Immature natural killer cell (primary cell): ENCODE measurements around the gene PPP2R3B. TPM values are rescaled to one million over a fixed set of nuclear protein-coding genes. Genes with fewer than 3 reads are reported as not detected.

Source experiments
- DNase-seq, 3 donors: peaks; one replicate each; pipeline ENCODE4 v3.0.0; 2022; ENCODE audit warnings: mixed read lengths in 1 of 3
- H3K27ac Mint-ChIP-seq, 6 donors: one replicate each; pipeline ENCODE4 v1.8.0; 2020; ENCODE audit warnings: mixed read lengths in 6 of 6, mild to moderate bottlenecking in 5 of 6, inconsistent platforms in 4 of 6, moderate library complexity in 3 of 6
- H3K27me3 Mint-ChIP-seq, 3 donors: one replicate each; pipeline ENCODE4 v1.8.0; 2020 to 2021; ENCODE audit warnings: low read depth in 3 of 3, mild to moderate bottlenecking in 3 of 3, mixed read lengths in 3 of 3, moderate library complexity in 3 of 3, inconsistent platforms in 1 of 3
- H3K36me3 Mint-ChIP-seq, 3 donors: one replicate each; pipeline ENCODE4 v1.8.0; 2020; ENCODE audit warnings: mixed read lengths in 3 of 3, inconsistent platforms in 2 of 3, mild to moderate bottlenecking in 2 of 3
- H3K4me1 Mint-ChIP-seq, 2 donors: one replicate each; pipeline ENCODE4 v1.8.0; 2020; ENCODE audit warnings: inconsistent platforms in 2 of 2, mild to moderate bottlenecking in 2 of 2, mixed read lengths in 2 of 2, moderate library complexity in 1 of 2
- H3K4me3 Mint-ChIP-seq, 5 donors: one replicate each; pipeline ENCODE4 v1.8.0; 2020; ENCODE audit warnings: mild to moderate bottlenecking in 5 of 5, mixed read lengths in 5 of 5, inconsistent platforms in 3 of 5, moderate library complexity in 3 of 5
- H3K9me3 Mint-ChIP-seq, 6 donors: one replicate each; pipeline ENCODE4 v1.8.0; 2020; ENCODE audit warnings: mild to moderate bottlenecking in 6 of 6, mixed read lengths in 6 of 6, inconsistent platforms in 4 of 6, moderate library complexity in 3 of 6
- polyA plus RNA-seq, 3 donors: library from polyadenylated mRNA; unstranded; fragments of 300-500 nt; fragmentation: Illumina TruSeq; gene quantifications; one replicate each; pipeline ENCODE4 v1.2.3, GENCODE V29; 2021

Gene PPP2R3B
- polyA plus RNA-seq, 3 donors from 2014 or later: 2.8 to 5.1 (median 4.2) TPM

GRCh38 chrX:340641-341423 lies 45.9 kb downstream of the PPP2R3B start:
- peaks cover 0 to 6% of the 10 kb centered on the region in 2 donors for H3K4me1 Mint-ChIP-seq
- peaks cover 7 to 14% (median 11%) of the 10 kb centered on the region in 3 donors for H3K36me3 Mint-ChIP-seq
- no peaks in the 10 kb centered on the region for H3K9me3 Mint-ChIP-seq
- H3K27me3 Mint-ChIP-seq: peaks cover 0 to 3% (median 0%) of the 10 kb centered on the region in 3 donors
- no peak for DNase-seq
- no peak overlapping the region for H3K4me3 Mint-ChIP-seq
- H3K27ac Mint-ChIP-seq: no peak overlapping the region

- no peak overlapping the region for H3K4me3 Mint-ChIP-seq
- no peak overlapping the region for H3K27ac Mint-ChIP-seq
- peaks cover 7 to 14% (median 11%) of the 10 kb centered on the region in 3 donors for H3K36me3 Mint-ChIP-seq
- peaks cover 0 to 3% (median 0%) of the 10 kb centered on the region in 3 donors for H3K27me3 Mint-ChIP-seq
- DNase-seq: no peak
- H3K9me3 Mint-ChIP-seq: no peaks in the 10 kb centered on the region
- peaks cover 0 to 6% of the 10 kb centered on the region in 2 donors for H3K4me1 Mint-ChIP-seq
Measured at GRCh38 chrX:340121-340520, 46.6 kb downstream of the PPP2R3B start.

- no peaks in the 10 kb centered on the region for H3K9me3 Mint-ChIP-seq
- H3K27ac Mint-ChIP-seq: no peak overlapping the region
- no peak for DNase-seq
- peaks cover 7 to 14% (median 11%) of the 10 kb centered on the region in 3 donors for H3K36me3 Mint-ChIP-seq
- peaks cover 0 to 3% (median 0%) of the 10 kb centered on the region in 3 donors for H3K27me3 Mint-ChIP-seq
- peaks cover 0 to 6% of the 10 kb centered on the region in 2 donors for H3K4me1 Mint-ChIP-seq
- H3K4me3 Mint-ChIP-seq: no peak overlapping the region
Measured at GRCh38 chrX:338836-339400, 47.8 kb downstream of the PPP2R3B start.

GRCh38 chrX:338281-338835 lies 48.3 kb downstream of the PPP2R3B start:
- DNase-seq: no peak
- H3K4me1 Mint-ChIP-seq: peaks cover 0 to 6% of the 10 kb centered on the region in 2 donors
- peaks cover 0 to 3% (median 0%) of the 10 kb centered on the region in 3 donors for H3K27me3 Mint-ChIP-seq
- no peak overlapping the region for H3K4me3 Mint-ChIP-seq
- no peak overlapping the region for H3K27ac Mint-ChIP-seq
- no peaks in the 10 kb centered on the region for H3K9me3 Mint-ChIP-seq
- H3K36me3 Mint-ChIP-seq: peaks cover 7 to 14% (median 11%) of the 10 kb centered on the region in 3 donors

- peaks cover 0 to 3% (median 0%) of the 10 kb centered on the region in 3 donors for H3K27me3 Mint-ChIP-seq
- peaks cover 0 to 6% of the 10 kb centered on the region in 2 donors for H3K4me1 Mint-ChIP-seq
- no peaks in the 10 kb centered on the region for H3K9me3 Mint-ChIP-seq
- DNase-seq: no peak
- peak overlapping the region in 1 of 6 donors; percentile 60 for H3K27ac Mint-ChIP-seq
- peak overlapping the region in 1 of 5 donors; percentile 27 for H3K4me3 Mint-ChIP-seq
- H3K36me3 Mint-ChIP-seq: peaks cover 7 to 14% (median 11%) of the 10 kb centered on the region in 3 donors
Measured at GRCh38 chrX:337331-337831, 49.3 kb downstream of the PPP2R3B start.

GRCh38 chrX:336227-336626 lies 50.5 kb downstream of the PPP2R3B start:
- no peak overlapping the region for H3K4me3 Mint-ChIP-seq
- H3K27me3 Mint-ChIP-seq: peaks cover 0 to 4% (median 0%) of the 10 kb centered on the region in 3 donors
- DNase-seq: no peak
- peaks cover 7 to 14% (median 11%) of the 10 kb centered on the region in 3 donors for H3K36me3 Mint-ChIP-seq
- H3K27ac Mint-ChIP-seq: no peak overlapping the region
- H3K4me1 Mint-ChIP-seq: peaks cover 1 to 6% of the 10 kb centered on the region in 2 donors
- H3K9me3 Mint-ChIP-seq: no peaks in the 10 kb centered on the region

- H3K27ac Mint-ChIP-seq: no peak overlapping the region
- peaks cover 1 to 6% of the 10 kb centered on the region in 2 donors for H3K4me1 Mint-ChIP-seq
- no peak for DNase-seq
- no peaks in the 10 kb centered on the region for H3K9me3 Mint-ChIP-seq
- H3K27me3 Mint-ChIP-seq: peaks cover 0 to 4% (median 0%) of the 10 kb centered on the region in 3 donors
- H3K4me3 Mint-ChIP-seq: no peak overlapping the region
- H3K36me3 Mint-ChIP-seq: peaks cover 7 to 14% (median 11%) of the 10 kb centered on the region in 3 donors
Measured at GRCh38 chrX:335758-336155, 51.0 kb downstream of the PPP2R3B start.

GRCh38 chrX:334971-335757 lies 51.5 kb downstream of the PPP2R3B start:
- peaks cover 0 to 4% (median 0%) of the 10 kb centered on the region in 3 donors for H3K27me3 Mint-ChIP-seq
- no peak overlapping the region for H3K4me3 Mint-ChIP-seq
- no peak for DNase-seq
- no peaks in the 10 kb centered on the region for H3K9me3 Mint-ChIP-seq
- H3K36me3 Mint-ChIP-seq: peaks cover 7 to 14% (median 11%) of the 10 kb centered on the region in 3 donors
- no peak overlapping the region for H3K27ac Mint-ChIP-seq
- peaks cover 1 to 6% of the 10 kb centered on the region in 2 donors for H3K4me1 Mint-ChIP-seq

GRCh38 chrX:334331-334891 lies 52.3 kb downstream of the PPP2R3B start:
- peaks cover 1 to 6% of the 10 kb centered on the region in 2 donors for H3K4me1 Mint-ChIP-seq
- peaks cover 0 to 5% (median 0%) of the 10 kb centered on the region in 3 donors for H3K27me3 Mint-ChIP-seq
- H3K27ac Mint-ChIP-seq: no peak overlapping the region
- H3K4me3 Mint-ChIP-seq: no peak overlapping the region
- H3K9me3 Mint-ChIP-seq: no peaks in the 10 kb centered on the region
- DNase-seq: no peak
- peaks cover 7 to 14% (median 11%) of the 10 kb centered on the region in 3 donors for H3K36me3 Mint-ChIP-seq

GRCh38 chrX:333611-334311 lies 52.9 kb downstream of the PPP2R3B start:
- Mint-ChIP-seq H3K4me3 (no peak overlapping the region), H3K36me3 (peaks cover 7 to 14% (median 11%) of the 10 kb centered on the region in 3 donors), H3K27me3 (peaks cover 0 to 6% (median 0%) of the 10 kb centered on the region in 3 donors), H3K27ac (no peak overlapping the region), H3K4me1 (peaks cover 1 to 6% of the 10 kb centered on the region in 2 donors), H3K9me3 (no peaks in the 10 kb centered on the region)
- no peak for DNase-seq

GRCh38 chrX:332916-333610 lies 53.6 kb downstream of the PPP2R3B start:
- H3K27me3 Mint-ChIP-seq: peaks cover 0 to 6% (median 0%) of the 10 kb centered on the region in 3 donors
- peaks cover 1 to 6% of the 10 kb centered on the region in 2 donors for H3K4me1 Mint-ChIP-seq
- no peak overlapping the region for H3K4me3 Mint-ChIP-seq
- H3K27ac Mint-ChIP-seq: no peak overlapping the region
- peaks cover 7 to 13% (median 11%) of the 10 kb centered on the region in 3 donors for H3K36me3 Mint-ChIP-seq
- no peak for DNase-seq
- no peaks in the 10 kb centered on the region for H3K9me3 Mint-ChIP-seq

- DNase-seq: no peak
Measured at GRCh38 chrX:332496-332860, 54.2 kb downstream of the PPP2R3B start.

More at GRCh38 chrX:332496-332860, 54.2 kb downstream of the PPP2R3B start:
- Mint-ChIP-seq H3K4me3 (no peak overlapping the region), H3K27me3 (peaks cover 0 to 6% (median 0%) of the 10 kb centered on the region in 3 donors), H3K27ac (no peak overlapping the region), H3K4me1 (peaks cover 1 to 6% of the 10 kb centered on the region in 2 donors), H3K36me3 (peaks cover 7 to 11% (median 11%) of the 10 kb centered on the region in 3 donors), H3K9me3 (no peaks in the 10 kb centered on the region)
